Activated naive CD8-positive, alpha-beta T cell treated with anti-CD3 and anti-CD28 coated beads, Interleukin-2, amount 10 ng/mL, durations not matched to agents 7 days and 5 days (primary cell): ENCODE results near the gene PDGFD. TPM values are rescaled to one million over a fixed set of nuclear protein-coding genes. Genes with fewer than 3 reads are reported as not detected.

Experiments used
- ATAC-seq: fragments of 150-1000 bp; cut with Tn5 transposase; one replicate; pipeline ENCODE4 v1.10.0; 2021; ENCODE audit warnings: low read depth, moderate library complexity
- POLR2A ChIA-PET: fragments of 350-600 bp; sonication (Branson Sonifier 250); formaldehyde crosslinking; loops from one replicate; lab custom pipeline; 2021; ENCODE audit warnings: antibody characterized with exemption; lab: Charles Lee
- DNase-seq: peaks from one replicate; pipeline ENCODE4 v3.0.0; 2021
- H3K27ac Mint-ChIP-seq: one replicate; pipeline ENCODE4 v1.8.0; 2022; ENCODE audit warnings: mild to moderate bottlenecking, mixed read lengths
- H3K27me3 Mint-ChIP-seq: one replicate; pipeline ENCODE4 v1.8.0; 2022; ENCODE audit warnings: mild to moderate bottlenecking, moderate library complexity, mixed read lengths
- H3K36me3 Mint-ChIP-seq: one replicate; pipeline ENCODE4 v1.8.0; 2021; ENCODE audit warnings: mild to moderate bottlenecking, mixed read lengths
- H3K4me1 Mint-ChIP-seq: one replicate; pipeline ENCODE4 v1.8.0; 2021; ENCODE audit warnings: mixed read lengths
- H3K4me3 Mint-ChIP-seq: one replicate; pipeline ENCODE4 v1.8.0; 2022; ENCODE audit warnings: mild to moderate bottlenecking, moderate library complexity, mixed read lengths
- H3K9me3 Mint-ChIP-seq: one replicate; pipeline ENCODE4 v1.8.0; 2021; ENCODE audit warnings: mixed read lengths
- total RNA-seq, 2 experiments: library from RNA; stranded (reverse); gene quantifications; one replicate each; pipeline ENCODE4 v1.2.3, GENCODE V29; 2021

Gene PDGFD
- total RNA-seq, 2 experiments from 2014 or later: 0.39 to 1.3 TPM

DNA sequence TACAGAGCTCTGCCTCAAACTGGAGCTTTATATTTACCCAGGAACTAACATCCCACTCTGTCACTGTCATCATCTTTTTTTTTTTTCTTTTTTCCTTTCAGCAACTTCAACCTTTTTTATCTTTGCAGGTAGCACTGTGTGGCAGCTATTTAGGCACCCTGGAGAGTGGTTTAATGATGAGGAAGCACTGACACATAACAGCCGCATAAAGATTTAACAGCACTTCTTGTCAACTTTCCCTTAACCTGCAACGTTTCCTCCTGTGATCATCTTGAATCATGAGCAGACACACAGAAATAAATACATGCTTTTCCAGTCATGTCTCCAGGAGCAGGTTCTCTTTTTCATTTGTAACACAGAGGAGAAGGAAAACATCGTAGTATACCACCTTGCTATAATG lies 34.8 kb downstream of the PDGFD start:
- no peaks in the 10 kb centered on the region for H3K36me3 Mint-ChIP-seq
- POLR2A ChIA-PET: no interaction called here
- H3K9me3 Mint-ChIP-seq: no peaks in the 10 kb centered on the region
- H3K4me3 Mint-ChIP-seq: no peak overlapping the region
- no peak for ATAC-seq
- no peak overlapping the region for H3K27ac Mint-ChIP-seq
- H3K4me1 Mint-ChIP-seq: no peaks in the 10 kb centered on the region
- no peaks in the 10 kb centered on the region for H3K27me3 Mint-ChIP-seq
- DNase-seq: no peak

DNA sequence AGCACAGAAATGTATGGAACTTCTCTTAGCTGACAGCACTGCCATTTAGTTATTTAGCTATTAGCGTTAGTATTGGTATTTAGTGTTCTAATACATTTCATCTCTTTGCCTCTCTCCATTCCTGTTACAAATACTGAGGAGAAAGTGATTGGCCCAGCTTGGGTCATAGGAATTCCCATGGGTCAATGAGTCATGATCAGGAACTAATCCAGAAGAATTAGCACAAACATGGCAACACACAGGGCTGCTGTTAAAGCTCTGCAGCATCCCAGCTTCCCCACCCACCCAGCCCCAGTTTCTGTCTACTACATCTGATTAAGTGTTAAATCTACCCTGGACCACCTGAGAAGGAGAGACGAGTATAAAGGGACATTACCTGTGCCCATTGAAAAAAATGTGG lies 36.1 kb downstream of the PDGFD start:
- H3K9me3 Mint-ChIP-seq: no peaks in the 10 kb centered on the region
- no peaks in the 10 kb centered on the region for H3K4me1 Mint-ChIP-seq
- H3K27me3 Mint-ChIP-seq: no peaks in the 10 kb centered on the region
- DNase-seq (no peak), ATAC-seq (no peak)
- H3K36me3 Mint-ChIP-seq: no peaks in the 10 kb centered on the region
- POLR2A ChIA-PET: no interaction called here
- no peak overlapping the region for H3K4me3 Mint-ChIP-seq
- H3K27ac Mint-ChIP-seq: no peak overlapping the region

DNA sequence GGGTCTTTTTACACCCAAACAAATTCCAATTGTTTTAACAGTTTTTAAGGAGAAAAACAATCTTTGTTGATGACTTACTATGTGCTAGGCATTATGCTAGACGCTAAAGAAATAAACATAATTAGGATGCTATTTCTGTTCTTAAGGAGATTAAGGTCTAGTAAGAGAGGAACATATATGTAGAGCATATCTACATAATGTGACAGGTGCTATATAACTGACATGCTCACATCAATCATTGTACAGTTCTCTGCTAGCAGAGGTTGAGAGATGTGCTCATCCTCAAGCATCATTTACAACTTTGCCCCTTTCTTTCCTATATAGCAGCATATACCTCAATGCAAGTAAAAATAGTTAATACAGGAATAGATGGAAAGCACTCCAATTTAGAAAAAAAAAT lies 37.5 kb downstream of the PDGFD start:
- Mint-ChIP-seq H3K27me3 (no peaks in the 10 kb centered on the region), H3K36me3 (no peaks in the 10 kb centered on the region), H3K27ac (no peak overlapping the region), H3K4me1 (no peaks in the 10 kb centered on the region), H3K4me3 (no peak overlapping the region), H3K9me3 (no peaks in the 10 kb centered on the region)
- POLR2A ChIA-PET: no interaction called here
- ATAC-seq (no peak), DNase-seq (no peak)

DNA sequence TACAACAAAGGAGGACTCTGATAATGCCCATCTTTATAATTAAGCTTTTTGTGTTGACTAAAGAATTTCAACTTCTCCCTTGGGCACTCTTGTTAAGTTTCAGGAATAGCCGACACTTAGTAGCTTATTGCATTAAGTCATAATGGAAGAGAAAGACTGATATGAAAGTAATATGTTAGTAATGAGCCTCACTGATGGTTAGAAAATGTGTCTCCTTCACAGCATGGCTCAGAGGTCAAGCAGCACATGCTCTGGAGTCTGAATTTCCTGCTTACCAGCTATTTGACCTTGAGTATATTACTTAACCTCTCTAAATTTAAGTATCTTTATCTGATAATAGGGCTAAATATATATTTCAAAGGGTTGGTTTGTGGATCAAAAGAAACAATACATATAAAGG lies 39.0 kb downstream of the PDGFD start:
- Mint-ChIP-seq H3K4me1 (no peaks in the 10 kb centered on the region), H3K27ac (no peak overlapping the region), H3K9me3 (no peaks in the 10 kb centered on the region), H3K36me3 (no peaks in the 10 kb centered on the region), H3K27me3 (no peaks in the 10 kb centered on the region), H3K4me3 (no peak overlapping the region)
- ATAC-seq (no peak), DNase-seq (no peak)
- POLR2A ChIA-PET: no interaction called here

DNA sequence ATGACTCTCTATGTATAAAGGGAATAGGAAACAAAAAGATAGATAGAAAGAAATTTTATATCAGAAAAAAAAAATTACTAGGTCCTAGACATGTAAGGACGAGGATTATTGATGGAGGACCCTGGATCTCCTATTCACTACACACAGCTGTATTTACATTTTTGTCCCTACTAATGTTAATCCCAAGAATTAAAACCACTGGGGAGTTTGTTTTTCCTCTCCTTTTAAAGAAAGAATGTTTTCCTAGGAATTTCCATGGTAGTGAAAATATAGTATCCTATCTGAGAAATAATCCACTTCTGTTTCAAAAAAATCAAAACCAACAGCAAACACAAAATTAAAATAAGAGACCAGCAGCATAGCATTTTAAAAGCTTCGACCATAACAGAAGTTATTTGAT lies 41.1 kb downstream of the PDGFD start:
- ATAC-seq: no peak
- POLR2A ChIA-PET: no interaction called here
- DNase-seq: no peak
- Mint-ChIP-seq H3K36me3 (no peaks in the 10 kb centered on the region), H3K27me3 (no peaks in the 10 kb centered on the region), H3K9me3 (no peaks in the 10 kb centered on the region), H3K4me1 (no peaks in the 10 kb centered on the region), H3K27ac (no peak overlapping the region), H3K4me3 (no peak overlapping the region)

DNA sequence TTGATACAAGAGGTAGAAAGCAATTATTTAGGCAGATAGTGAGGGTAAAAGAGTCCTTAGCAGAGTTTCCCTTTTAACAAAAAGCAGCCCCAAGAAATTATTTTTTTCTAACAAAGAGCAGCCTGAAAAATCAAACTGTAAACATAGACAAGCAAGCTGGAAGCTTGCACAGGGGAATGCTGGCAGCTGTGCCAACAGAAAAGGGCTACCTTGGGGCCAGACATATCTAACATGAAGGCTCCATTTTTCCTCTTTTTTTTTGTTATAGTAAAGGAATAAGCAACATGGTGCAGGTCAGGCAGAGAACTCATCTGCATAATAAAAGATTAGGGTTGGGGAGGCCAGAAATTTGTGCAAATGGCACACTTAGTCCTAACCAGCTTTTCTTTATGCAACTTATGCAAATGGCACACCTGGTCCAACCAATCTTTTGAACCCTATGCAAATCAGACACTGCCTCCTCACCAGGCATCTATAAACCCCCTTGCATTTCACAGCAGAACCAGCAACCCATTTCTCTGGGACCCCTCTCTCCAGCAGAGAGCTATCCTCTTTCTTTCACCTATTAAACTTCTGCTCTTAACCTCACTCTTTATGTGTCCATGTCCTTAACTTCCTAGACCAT lies 41.8 kb downstream of the PDGFD start:
- Mint-ChIP-seq H3K27me3 (no peaks in the 10 kb centered on the region), H3K27ac (no peak overlapping the region), H3K36me3 (no peaks in the 10 kb centered on the region), H3K4me1 (no peaks in the 10 kb centered on the region), H3K9me3 (no peaks in the 10 kb centered on the region), H3K4me3 (no peak overlapping the region)
- DNase-seq: no peak
- POLR2A ChIA-PET: no interaction called here
- ATAC-seq: no peak

DNA sequence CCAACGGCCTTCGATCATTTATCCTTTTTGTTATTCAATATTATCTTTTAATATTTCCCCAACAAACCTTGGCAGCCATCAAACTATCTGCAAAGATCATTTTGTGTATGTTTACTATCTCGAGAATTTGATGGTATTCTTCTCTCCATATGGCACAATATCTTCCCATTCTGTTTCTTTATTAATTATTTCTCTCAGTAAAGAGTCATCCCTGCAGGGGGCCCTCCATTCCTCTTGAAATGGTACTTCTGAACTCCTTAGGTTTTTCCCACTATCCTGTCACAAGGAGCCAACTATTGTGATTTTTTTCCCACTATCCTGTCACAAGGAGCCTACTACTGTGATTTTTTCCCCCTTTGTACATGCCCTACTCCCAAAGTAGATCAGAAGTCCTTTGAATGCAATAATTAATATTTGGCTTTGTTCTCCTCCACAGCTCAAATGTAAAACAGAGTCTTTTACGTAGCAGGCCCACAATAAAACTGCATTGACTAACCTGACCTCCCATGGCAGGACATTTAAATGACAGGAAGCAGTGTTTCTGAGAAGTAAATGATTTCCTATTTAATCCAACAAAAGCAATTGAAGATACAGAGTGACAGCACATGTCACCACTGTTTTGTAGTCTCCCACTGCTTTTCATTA lies 43.3 kb downstream of the PDGFD start:
- Mint-ChIP-seq H3K4me1 (no peaks in the 10 kb centered on the region), H3K36me3 (no peaks in the 10 kb centered on the region), H3K4me3 (no peak overlapping the region), H3K27me3 (no peaks in the 10 kb centered on the region), H3K9me3 (no peaks in the 10 kb centered on the region), H3K27ac (no peak overlapping the region)
- no peak for ATAC-seq
- POLR2A ChIA-PET: no interaction called here
- DNase-seq: no peak

DNA sequence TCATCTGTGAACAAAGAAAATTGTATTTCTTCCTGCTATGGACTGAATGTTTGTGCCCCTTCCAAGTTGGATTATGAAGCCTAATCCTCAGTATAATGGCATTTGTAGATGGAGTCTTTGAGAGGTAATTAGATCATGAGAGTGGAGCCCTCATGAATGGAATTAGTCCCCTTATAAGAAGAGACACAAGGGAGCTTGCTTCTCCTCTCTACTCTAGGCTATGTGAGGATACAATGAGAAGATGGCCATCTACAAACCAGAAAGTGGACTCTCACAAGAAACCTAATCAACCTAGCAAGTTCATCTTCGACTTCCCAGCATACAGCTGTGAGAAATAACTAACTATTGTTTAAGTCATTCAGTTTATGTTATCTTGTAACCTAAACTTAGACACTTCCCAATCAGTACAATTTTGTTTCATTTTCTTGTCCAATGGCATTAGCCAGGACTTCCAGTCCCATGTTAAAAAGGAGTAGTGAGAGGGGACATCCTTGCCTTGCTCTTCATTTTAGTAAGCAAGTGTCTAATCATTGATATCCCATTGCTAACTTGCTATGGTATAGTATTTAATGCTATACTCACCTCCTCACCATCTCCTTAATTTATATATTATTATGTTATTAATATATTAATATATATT lies 45.7 kb downstream of the PDGFD start:
- H3K27ac Mint-ChIP-seq: no peak overlapping the region
- peak; percentile 42 for ATAC-seq
- H3K9me3 Mint-ChIP-seq: no peaks in the 10 kb centered on the region
- no peaks in the 10 kb centered on the region for H3K36me3 Mint-ChIP-seq
- no peaks in the 10 kb centered on the region for H3K27me3 Mint-ChIP-seq
- no peaks in the 10 kb centered on the region for H3K4me1 Mint-ChIP-seq
- POLR2A ChIA-PET: no interaction called here
- H3K4me3 Mint-ChIP-seq: no peak overlapping the region
- DNase-seq: no peak

DNA sequence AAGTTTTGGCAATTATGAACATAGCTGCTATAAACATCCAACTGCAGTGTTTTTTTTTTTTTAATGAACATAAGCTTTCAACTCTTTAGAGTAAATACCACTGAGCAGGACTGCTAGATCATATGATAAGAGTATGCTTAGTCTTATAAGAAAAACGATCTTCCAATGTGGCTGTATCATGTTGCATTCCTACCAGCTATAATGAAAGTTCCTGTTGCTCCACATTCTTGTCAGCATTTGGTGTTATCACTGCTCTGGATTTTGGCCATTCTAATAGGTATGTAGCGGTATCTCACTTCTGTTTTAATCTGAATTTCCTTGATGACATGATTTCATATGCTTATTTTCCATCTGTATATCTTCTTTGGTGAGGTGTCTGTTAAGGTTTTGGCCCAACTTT lies 50.4 kb downstream of the PDGFD start:
- POLR2A ChIA-PET: no interaction called here
- no peak for ATAC-seq
- H3K36me3 Mint-ChIP-seq: no peaks in the 10 kb centered on the region
- no peak overlapping the region for H3K27ac Mint-ChIP-seq
- H3K4me3 Mint-ChIP-seq: no peak overlapping the region
- no peak for DNase-seq
- no peaks in the 10 kb centered on the region for H3K9me3 Mint-ChIP-seq
- H3K4me1 Mint-ChIP-seq: no peaks in the 10 kb centered on the region
- no peaks in the 10 kb centered on the region for H3K27me3 Mint-ChIP-seq

DNA sequence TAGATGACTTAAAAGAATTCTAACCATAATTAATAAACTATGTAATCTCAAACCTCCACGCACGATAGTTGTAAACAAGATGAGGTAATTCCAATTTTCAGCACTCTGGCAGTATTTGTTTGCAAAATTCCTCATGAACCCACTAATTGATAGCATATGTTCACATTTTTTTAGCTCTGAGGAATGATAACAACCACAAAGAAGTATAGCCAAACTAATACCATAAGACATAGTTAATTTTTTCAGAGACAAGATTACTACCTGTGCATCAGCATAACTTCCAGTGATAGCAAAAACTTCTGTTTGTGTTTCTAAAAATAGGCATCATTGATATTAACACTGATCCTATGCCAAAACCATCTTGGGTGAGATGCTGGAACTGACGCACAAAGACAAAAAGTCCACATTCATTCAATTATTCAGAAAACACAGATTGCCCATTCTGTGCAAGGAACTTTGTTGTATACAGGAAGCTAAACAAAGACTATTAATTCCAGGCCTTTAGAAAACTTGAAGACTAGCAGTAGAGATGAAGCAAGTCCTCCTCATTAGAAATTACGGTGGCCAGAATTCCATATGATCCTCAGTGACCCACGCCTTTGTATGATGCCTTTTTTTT lies 57.7 kb downstream of the PDGFD start:
- no peaks in the 10 kb centered on the region for H3K27me3 Mint-ChIP-seq
- ATAC-seq: no peak
- POLR2A ChIA-PET: interaction anchor here (0.7 kb wide), 1 partner anchor 1203 kb away, joined by 3 read pairs; no protein-coding TSS in a partner anchor
- no peak for DNase-seq
- no peaks in the 10 kb centered on the region for H3K4me1 Mint-ChIP-seq
- H3K9me3 Mint-ChIP-seq: no peaks in the 10 kb centered on the region
- H3K27ac Mint-ChIP-seq: no peak overlapping the region
- H3K4me3 Mint-ChIP-seq: no peak overlapping the region
- no peaks in the 10 kb centered on the region for H3K36me3 Mint-ChIP-seq

DNA sequence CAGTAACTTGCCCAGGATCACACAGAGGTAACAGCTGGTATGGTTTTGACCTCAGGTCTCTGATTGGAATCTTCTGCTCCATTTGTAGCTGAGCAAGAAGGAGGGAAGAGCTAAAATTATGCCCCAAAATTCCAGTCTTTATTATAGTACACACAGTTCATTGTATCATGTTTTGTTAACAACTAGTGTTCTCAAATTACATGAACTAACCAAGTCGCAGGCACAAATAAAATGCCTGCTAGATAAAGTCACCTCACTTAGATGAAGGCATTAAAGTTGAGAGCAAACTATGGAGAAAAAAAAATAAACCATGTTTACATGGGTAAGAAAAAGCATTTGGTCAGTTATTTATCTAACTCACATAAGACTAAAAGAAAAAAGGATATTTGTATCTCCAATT lies 58.8 kb downstream of the PDGFD start:
- ATAC-seq: no peak
- POLR2A ChIA-PET: no interaction called here
- Mint-ChIP-seq H3K4me1 (no peaks in the 10 kb centered on the region), H3K27me3 (no peaks in the 10 kb centered on the region), H3K9me3 (no peaks in the 10 kb centered on the region), H3K4me3 (no peak overlapping the region), H3K27ac (no peak overlapping the region), H3K36me3 (no peaks in the 10 kb centered on the region)
- no peak for DNase-seq

DNA sequence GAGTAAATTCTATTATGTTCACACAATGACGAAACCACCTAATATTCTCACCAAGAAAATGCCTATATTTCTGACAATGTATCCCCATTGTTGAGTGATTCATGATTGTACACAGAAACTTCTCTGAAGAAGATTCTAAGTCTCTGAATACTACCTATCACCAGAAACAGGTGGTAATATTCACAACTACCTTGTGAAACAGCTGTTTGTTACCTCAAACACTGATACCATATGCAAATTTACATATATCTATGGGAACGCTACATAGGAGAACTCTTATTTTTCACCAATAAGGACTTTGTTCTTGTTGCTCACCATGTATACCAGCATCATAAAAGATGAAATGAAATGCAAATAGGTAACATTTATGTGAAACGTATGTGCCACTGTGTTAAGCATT lies 59.3 kb downstream of the PDGFD start:
- Mint-ChIP-seq H3K27ac (no peak overlapping the region), H3K36me3 (no peaks in the 10 kb centered on the region), H3K27me3 (no peaks in the 10 kb centered on the region), H3K4me3 (no peak overlapping the region), H3K9me3 (no peaks in the 10 kb centered on the region), H3K4me1 (no peaks in the 10 kb centered on the region)
- DNase-seq (no peak), ATAC-seq (no peak)
- POLR2A ChIA-PET: no interaction called here

DNA sequence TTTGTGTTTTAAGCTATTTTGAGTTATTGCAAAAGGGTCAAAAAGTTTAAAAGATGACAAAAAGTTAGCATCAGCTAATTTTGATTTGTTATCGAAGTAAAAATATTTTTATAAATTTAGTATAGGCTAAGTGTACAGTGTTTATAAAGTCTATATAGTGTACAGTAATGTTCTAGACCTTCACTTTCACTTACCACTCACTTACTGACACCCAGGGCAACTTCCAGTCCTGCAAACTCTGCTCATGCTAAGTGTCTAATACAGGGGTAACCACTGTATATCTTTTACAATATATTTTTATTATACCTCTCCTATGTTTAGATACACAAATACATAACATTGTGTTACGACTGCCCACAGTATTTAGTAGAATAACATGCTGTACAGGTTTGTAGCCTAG lies 59.7 kb downstream of the PDGFD start:
- Mint-ChIP-seq H3K4me1 (no peaks in the 10 kb centered on the region), H3K4me3 (no peak overlapping the region), H3K27ac (no peak overlapping the region), H3K9me3 (no peaks in the 10 kb centered on the region), H3K27me3 (no peaks in the 10 kb centered on the region), H3K36me3 (no peaks in the 10 kb centered on the region)
- DNase-seq (no peak), ATAC-seq (no peak)
- POLR2A ChIA-PET: no interaction called here

DNA sequence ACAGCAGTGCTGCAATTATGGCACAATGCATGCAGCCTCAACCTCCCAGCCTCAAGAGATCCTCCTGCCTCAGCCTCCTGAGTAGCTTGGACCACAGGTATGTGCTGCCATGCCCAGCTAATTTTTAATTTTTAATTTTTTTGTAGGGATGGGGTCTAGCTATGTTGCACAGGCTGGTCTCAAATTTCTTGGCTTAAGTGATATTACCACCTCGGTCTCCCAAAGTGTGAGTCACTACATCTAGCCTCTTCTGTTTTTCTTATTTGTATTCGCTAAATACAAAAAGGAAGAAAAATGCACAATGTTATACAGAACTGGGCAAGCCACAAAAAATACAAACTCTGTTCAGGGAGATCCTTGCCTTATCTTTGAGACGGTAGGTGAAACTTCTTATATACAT lies 65.4 kb downstream of the PDGFD start:
- Mint-ChIP-seq H3K9me3 (no peaks in the 10 kb centered on the region), H3K4me1 (no peaks in the 10 kb centered on the region)

More for the DNA sequence above, 65.4 kb downstream of the PDGFD start:
- Mint-ChIP-seq H3K36me3 (no peaks in the 10 kb centered on the region), H3K4me3 (no peak overlapping the region), H3K27ac (no peak overlapping the region), H3K27me3 (no peaks in the 10 kb centered on the region)
- POLR2A ChIA-PET: no interaction called here
- no peak for ATAC-seq
- DNase-seq: no peak
